ENCODE data around the gene HSD17B13.

GRCh38 chr4:87299898-87300297, 22.8 kb downstream of the HSD17B13 start:
- TF ChIP-seq, protein P1, sequence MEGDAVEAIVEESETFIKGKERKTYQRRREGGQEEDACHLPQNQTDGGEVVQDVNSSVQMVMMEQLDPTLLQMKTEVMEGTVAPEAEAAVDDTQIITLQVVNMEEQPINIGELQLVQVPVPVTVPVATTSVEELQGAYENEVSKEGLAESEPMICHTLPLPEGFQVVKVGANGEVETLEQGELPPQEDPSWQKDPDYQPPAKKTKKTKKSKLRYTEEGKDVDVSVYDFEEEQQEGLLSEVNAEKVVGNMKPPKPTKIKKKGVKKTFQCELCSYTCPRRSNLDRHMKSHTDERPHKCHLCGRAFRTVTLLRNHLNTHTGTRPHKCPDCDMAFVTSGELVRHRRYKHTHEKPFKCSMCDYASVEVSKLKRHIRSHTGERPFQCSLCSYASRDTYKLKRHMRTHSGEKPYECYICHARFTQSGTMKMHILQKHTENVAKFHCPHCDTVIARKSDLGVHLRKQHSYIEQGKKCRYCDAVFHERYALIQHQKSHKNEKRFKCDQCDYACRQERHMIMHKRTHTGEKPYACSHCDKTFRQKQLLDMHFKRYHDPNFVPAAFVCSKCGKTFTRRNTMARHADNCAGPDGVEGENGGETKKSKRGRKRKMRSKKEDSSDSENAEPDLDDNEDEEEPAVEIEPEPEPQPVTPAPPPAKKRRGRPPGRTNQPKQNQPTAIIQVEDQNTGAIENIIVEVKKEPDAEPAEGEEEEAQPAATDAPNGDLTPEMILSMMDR (IDR thresholded peaks at IDR 0.05), result no peak
- no peak for TF ChIP-seq EZH2 (IDR thresholded peaks at IDR 0.05; ENCODE audit: borderline replicate concordance, insufficient read depth, low read depth, low read length, poor library complexity, severe bottlenecking)
